ENCODE measurements around the gene SMIM10L1. TPM values are rescaled to one million over a fixed set of nuclear protein-coding genes. Genes with fewer than 3 reads are reported as not detected.

SMIM10L1 gene
- total RNA-seq, 1 donor from 2014 or later = 8.4 TPM

DNA sequence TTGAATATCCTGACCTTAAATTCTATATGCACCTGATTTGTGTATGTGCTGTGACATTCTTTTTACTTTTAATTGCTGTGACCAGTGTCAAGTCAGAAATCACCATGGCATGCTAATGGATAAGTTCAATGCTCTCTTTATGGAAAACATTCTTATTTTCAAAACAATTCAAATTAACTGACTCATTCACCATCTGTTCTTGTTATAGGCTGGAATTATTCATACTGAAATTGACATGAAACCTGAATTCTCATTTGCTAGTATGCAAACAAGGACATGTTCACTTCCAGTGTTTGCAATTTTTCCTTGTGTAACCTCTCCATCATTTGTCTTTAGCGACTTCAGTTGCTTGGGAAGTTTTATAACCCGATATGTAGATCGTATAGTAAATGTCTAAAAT is 36.7 kb upstream of the SMIM10L1 start, which contains the start of gene TAS2R30:
TSS of gene TAS2R30 (minus strand) at position 340 of the 400 bp plus-strand sequence. CDS start 400 bp downstream, outside the sequence.
- no peak for ATAC-seq
- intact Hi-C loops (cut with DNase I) = no loop called here
- H3K27me3 ChIP-seq (ENCODE audit: low read depth) = no peaks in the 10 kb centered on the region
- H3K4me3 ChIP-seq = no peak within 1 kb of the TSS
- no peak within 1 kb of the TSS for H3K27ac ChIP-seq
- no peaks in the 10 kb centered on the region for H3K9me3 ChIP-seq
- no peak for DNase-seq
- TF ChIP-seq, protein P1, sequence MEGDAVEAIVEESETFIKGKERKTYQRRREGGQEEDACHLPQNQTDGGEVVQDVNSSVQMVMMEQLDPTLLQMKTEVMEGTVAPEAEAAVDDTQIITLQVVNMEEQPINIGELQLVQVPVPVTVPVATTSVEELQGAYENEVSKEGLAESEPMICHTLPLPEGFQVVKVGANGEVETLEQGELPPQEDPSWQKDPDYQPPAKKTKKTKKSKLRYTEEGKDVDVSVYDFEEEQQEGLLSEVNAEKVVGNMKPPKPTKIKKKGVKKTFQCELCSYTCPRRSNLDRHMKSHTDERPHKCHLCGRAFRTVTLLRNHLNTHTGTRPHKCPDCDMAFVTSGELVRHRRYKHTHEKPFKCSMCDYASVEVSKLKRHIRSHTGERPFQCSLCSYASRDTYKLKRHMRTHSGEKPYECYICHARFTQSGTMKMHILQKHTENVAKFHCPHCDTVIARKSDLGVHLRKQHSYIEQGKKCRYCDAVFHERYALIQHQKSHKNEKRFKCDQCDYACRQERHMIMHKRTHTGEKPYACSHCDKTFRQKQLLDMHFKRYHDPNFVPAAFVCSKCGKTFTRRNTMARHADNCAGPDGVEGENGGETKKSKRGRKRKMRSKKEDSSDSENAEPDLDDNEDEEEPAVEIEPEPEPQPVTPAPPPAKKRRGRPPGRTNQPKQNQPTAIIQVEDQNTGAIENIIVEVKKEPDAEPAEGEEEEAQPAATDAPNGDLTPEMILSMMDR (IDR thresholded peaks at IDR 0.05) = no peak
- no peaks in the 10 kb centered on the region for H3K4me1 ChIP-seq
- no peaks in the 10 kb centered on the region for H3K36me3 ChIP-seq

DNA sequence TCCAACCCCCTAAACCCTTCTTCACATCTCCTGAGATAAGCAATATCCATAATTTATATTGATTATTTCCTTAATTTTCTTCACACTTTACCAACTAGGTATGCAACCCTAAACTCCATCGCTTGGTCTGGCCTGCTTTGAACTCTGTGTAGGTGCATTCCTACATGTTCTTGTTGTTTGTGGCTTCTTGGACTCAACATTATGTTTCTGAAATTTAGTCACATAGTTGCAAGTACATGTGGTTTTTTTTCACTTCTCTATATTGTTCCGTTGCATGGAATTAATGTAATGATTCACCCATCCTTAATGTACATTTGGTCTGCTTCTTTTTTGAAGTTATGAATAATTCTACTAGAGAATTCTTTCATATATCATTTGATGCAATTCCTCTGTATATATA is 34.9 kb upstream of the SMIM10L1 start:
- Histone ChIP-seq H3K4me3 (no peak overlapping the region), H3K27me3 (ENCODE audit: low read depth) (no peaks in the 10 kb centered on the region), H3K9me3 (no peaks in the 10 kb centered on the region), H3K4me1 (no peaks in the 10 kb centered on the region), H3K36me3 (no peaks in the 10 kb centered on the region), H3K27ac (no peak overlapping the region)
- no peak for ATAC-seq
- intact Hi-C loops (cut with DNase I) = no loop called here
- TF ChIP-seq, protein P1 (IDR thresholded peaks at IDR 0.05) = no peak
- no peak for DNase-seq

DNA sequence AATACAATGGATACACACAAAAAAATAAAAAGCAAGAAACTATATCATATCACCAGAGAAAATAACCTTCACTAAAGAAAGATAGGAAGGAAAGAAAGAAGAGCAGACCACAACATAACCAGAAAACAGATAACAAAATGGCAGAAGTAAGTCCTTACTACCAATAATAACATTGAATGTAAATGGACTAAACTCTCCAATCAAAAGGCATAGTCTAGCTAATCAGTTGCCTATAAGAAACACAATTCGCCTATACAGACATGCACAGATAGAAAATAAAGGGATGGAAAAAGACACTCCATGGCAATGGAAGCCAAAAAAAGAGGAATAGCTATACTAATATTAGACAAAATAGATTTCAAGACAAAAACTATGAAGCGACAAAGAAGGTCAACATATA is 27.6 kb upstream of the SMIM10L1 start:
- DNase-seq (no peak), ATAC-seq (no peak)
- no peaks in the 10 kb centered on the region for H3K36me3 ChIP-seq
- H3K9me3 ChIP-seq = peaks cover 17% of the 10 kb centered on the region
- intact Hi-C loops (cut with DNase I) = no loop called here
- no peaks in the 10 kb centered on the region for H3K27me3 ChIP-seq (ENCODE audit: low read depth)
- TF ChIP-seq, protein P1 (IDR thresholded peaks at IDR 0.05) = no peak
- H3K4me1 ChIP-seq = no peaks in the 10 kb centered on the region
- H3K4me3 ChIP-seq = no peak overlapping the region
- H3K27ac ChIP-seq = no peak overlapping the region

DNA sequence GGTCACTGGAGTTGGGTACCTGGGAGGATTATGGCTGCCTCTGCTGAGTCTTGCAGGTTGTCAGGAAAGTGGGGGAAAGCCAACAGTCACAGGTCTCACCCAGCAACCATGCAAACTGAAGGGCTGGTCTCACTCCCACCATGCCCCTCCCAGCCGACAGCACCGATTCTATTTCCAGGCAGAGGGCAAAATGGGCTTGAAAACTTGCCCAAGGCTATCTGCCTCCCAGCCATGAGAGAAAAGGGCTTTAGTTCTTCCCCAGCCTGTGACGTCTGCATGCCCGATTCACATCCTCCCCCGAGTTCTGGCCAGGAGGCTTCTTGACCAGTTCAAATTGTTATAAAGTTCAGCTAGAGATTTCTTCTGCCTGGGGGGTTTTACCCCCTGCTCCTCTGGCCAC is 26.7 kb upstream of the SMIM10L1 start:
- TF ChIP-seq, protein P1 (IDR thresholded peaks at IDR 0.05) = no peak
- H3K9me3 ChIP-seq = peaks cover 17% of the 10 kb centered on the region
- no peak for DNase-seq
- no peak overlapping the region for H3K27ac ChIP-seq
- H3K27me3 ChIP-seq (ENCODE audit: low read depth) = no peaks in the 10 kb centered on the region
- no peaks in the 10 kb centered on the region for H3K4me1 ChIP-seq
- no peak for ATAC-seq
- no peaks in the 10 kb centered on the region for H3K36me3 ChIP-seq
- no peak overlapping the region for H3K4me3 ChIP-seq
- intact Hi-C loops (cut with DNase I) = no loop called here

DNA sequence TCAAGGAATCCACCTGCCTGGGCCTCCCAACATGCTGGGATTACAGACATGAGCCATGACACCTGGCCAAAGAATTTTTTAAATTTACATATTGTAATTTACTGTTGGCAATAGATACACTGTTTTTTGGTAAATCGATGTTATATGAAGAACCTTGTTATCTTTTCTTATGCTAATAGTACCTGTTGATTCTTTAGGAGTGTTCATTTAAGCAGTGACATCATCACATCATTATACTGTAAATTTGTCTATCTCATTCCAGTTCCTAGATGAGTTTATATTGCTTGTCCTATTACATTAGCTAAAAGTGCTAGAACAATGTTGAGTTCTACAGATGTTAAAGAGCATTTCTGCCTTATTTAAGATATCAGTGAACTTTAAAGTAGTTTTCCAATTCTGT is 23.6 kb upstream of the SMIM10L1 start:
- Histone ChIP-seq H3K27me3 (ENCODE audit: low read depth) (no peaks in the 10 kb centered on the region), H3K4me3 (no peak overlapping the region), H3K4me1 (no peaks in the 10 kb centered on the region), H3K9me3 (peaks cover 17% of the 10 kb centered on the region), H3K36me3 (no peaks in the 10 kb centered on the region), H3K27ac (no peak overlapping the region)
- intact Hi-C loops (cut with DNase I) = no loop called here
- DNase-seq (no peak), ATAC-seq (no peak)
- TF ChIP-seq, protein P1 (IDR thresholded peaks at IDR 0.05) = no peak

DNA sequence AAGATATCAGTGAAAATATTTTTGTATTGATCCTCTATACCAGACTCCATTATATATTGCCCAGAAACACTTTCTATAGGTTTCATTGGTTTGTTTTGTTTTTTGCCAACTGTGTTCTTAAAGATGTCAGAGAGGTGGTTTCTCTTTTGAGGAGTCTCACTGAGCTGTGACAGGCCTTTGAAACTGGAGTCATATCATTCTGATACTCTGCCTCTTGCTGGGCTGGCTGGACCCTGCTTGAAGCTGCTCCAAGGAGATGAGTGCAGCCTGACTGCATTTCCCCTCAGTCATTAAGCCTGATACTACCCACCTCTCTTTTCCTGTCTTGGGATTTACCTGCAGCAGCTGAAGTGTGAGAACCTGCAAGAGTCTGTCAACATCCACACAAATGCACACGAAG is 20.2 kb upstream of the SMIM10L1 start:
- ATAC-seq = no peak
- TF ChIP-seq, protein P1 (IDR thresholded peaks at IDR 0.05) = no peak
- Histone ChIP-seq H3K9me3 (no peaks in the 10 kb centered on the region), H3K4me3 (no peak overlapping the region), H3K27ac (no peak overlapping the region), H3K4me1 (no peaks in the 10 kb centered on the region), H3K27me3 (ENCODE audit: low read depth) (no peaks in the 10 kb centered on the region), H3K36me3 (no peaks in the 10 kb centered on the region)
- DNase-seq = no peak
- intact Hi-C loops (cut with DNase I) = no loop called here

Data from lower lobe of right lung (tissue), 2 donors.